H1 (cell line): Measurements from ENCODE around the gene KIF13A. TPM values are rescaled to one million over a fixed set of nuclear protein-coding genes. Genes with fewer than 3 reads are reported as not detected.

Experiments
- BRCA1 ChIP-seq: IDR thresholded peaks from 2 replicates; pipeline ENCODE4 v1.6.1; 2012; ENCODE audit warnings: low read depth, low read length, improper control_type of control experiment
- CBX8 ChIP-seq: fragments of 300-800, 300-1000 bp; sonication (generic); IDR thresholded peaks from 2 replicates; pipeline ENCODE4 v1.7.1; 2016; ENCODE audit warnings: low read depth, low read length, borderline replicate concordance
- POU5F1 ChIP-seq: IDR thresholded peaks from 2 replicates; pipeline ENCODE4 v1.6.1; 2011; ENCODE audit warnings: low read depth, mild to moderate bottlenecking, low read length, moderate library complexity
- USF2 ChIP-seq: IDR thresholded peaks from 2 replicates; pipeline ENCODE4 v1.6.1; 2011; ENCODE audit warnings: low read length, improper control_type of control experiment
- polyA plus RNA-seq, 7 experiments: library from polyadenylated mRNA; depleted of rRNA in 3 of 7; stranded (reverse) in 5 of 7; unstranded in 2 of 7; fragments of >200 nt in 5 of 7; fragments of 200-250 nt in 2 of 7; gene quantifications; 1 replicate in 5 of 7; 2 replicates in 1 of 7; 4 replicates in 1 of 7; pipeline versions ENCODE4 v1.2.1 to v1.2.3, GENCODE V29; 2011 to 2013; ENCODE audit warnings: missing spikeins in 2 of 7, mixed read lengths in 2 of 7
- total RNA-seq: library from RNA; stranded (reverse); fragmentation: NEBNext Ultra II Directional; extraction: Animal tissue kit (Norgen Biotek cat#: 25700); gene quantifications from 2 replicates; pipeline ENCODE4 v1.2.1, GENCODE V29; 2021

Gene KIF13A
- total and polyA plus RNA-seq, 2 of the 8 experiments (the other 6 are each of a cell fraction or from before 2014, with no cell fraction given): 14.7 to 40.8 TPM

- no peak for TF ChIP-seq CBX8
- no peak for TF ChIP-seq USF2
- TF ChIP-seq POU5F1: no peak
- TF ChIP-seq BRCA1: no peak
These were observed 114.5 kb downstream of the KIF13A start (continued) for GRCh38 chr6:17872908-17873307.
